ENCODE results near the gene PAPPA2. TPM values are rescaled to one million over a fixed set of nuclear protein-coding genes. Genes with fewer than 3 reads are reported as not detected.

The PAPPA2 gene
- total RNA-seq, 1 donor: 5.8 TPM

GRCh38 chr1:176877557-176877956 is 414.6 kb downstream of the PAPPA2 start:
- no peak for TF ChIP-seq CTCF (IDR thresholded peaks at IDR 0.05; ENCODE audit: extremely low read depth, low read depth, low read length)
- H3K4me1 ChIP-seq (ENCODE audit: insufficient read depth, low read length): no peaks in the 10 kb centered on the region
- no peak overlapping the region for H2AFZ ChIP-seq (ENCODE audit: low read length)
- H3K4me2 ChIP-seq (ENCODE audit: insufficient read depth, low read length): no peak overlapping the region
- H3K79me2 ChIP-seq (ENCODE audit: insufficient read depth, low read length): no peaks in the 10 kb centered on the region
- no peak overlapping the region for H3K27ac ChIP-seq (ENCODE audit: low read depth, low read length)
- no peaks in the 10 kb centered on the region for H3K9me3 ChIP-seq (ENCODE audit: low read depth, low read length)
- H3K27me3 ChIP-seq (ENCODE audit: insufficient read depth, low read length): no peaks in the 10 kb centered on the region
- H3K36me3 ChIP-seq (ENCODE audit: insufficient read depth, low read length): no peaks in the 10 kb centered on the region
- no peak for DNase-seq (ENCODE audit: insufficient read length, low spot score, missing footprints)
- H4K20me1 ChIP-seq (ENCODE audit: insufficient read depth, low read length): no peaks in the 10 kb centered on the region
- no peak overlapping the region for H3K4me3 ChIP-seq (ENCODE audit: insufficient read depth, low read length)

DNA sequence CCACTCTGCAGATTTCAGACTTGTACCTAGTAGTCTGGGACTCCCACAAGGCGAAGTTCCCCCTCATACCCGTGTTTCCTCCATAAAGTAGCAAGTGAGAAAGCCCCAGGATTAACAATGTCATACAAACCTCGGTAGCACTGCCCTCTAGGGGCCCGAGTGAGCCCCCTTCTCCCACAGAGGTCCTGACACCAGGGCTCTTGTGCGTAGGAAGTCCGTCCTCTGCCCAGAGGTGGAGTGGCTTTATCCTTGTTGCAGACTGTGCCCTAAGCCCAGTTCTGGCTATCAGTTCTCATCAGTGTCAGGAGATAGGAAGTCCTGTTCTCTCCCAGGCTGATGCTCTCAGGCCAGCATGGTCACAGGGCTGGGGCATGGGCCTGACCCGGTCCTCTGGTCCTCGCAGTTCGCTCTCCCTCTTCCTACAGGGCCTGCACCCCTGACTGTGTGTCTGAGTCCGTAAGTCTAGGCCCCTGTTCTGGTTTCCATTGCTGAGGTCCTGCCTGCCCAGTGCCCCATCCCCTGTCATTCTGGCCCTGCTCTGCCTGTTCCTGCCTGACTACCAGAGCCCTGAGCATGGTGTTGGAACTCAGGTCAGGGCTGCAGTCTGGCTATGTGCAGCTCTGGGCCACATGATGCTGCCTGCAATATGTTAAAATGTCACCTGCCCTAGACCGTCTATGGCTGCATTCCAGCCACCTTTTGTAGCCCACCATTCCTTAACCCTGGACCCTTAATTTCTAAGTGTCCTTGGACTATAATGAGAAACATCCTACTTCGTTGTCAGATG is 416.0 kb downstream of the PAPPA2 start:
- Histone ChIP-seq H3K27me3 (ENCODE audit: insufficient read depth, low read length) (no peaks in the 10 kb centered on the region), H3K27ac (ENCODE audit: low read depth, low read length) (no peak overlapping the region), H3K4me2 (ENCODE audit: insufficient read depth, low read length) (no peak overlapping the region), H2AFZ (ENCODE audit: low read length) (no peak overlapping the region), H3K36me3 (ENCODE audit: insufficient read depth, low read length) (no peaks in the 10 kb centered on the region), H3K4me3 (ENCODE audit: insufficient read depth, low read length) (no peak overlapping the region), H3K9me3 (ENCODE audit: low read depth, low read length) (no peaks in the 10 kb centered on the region), H3K79me2 (ENCODE audit: insufficient read depth, low read length) (no peaks in the 10 kb centered on the region), H4K20me1 (ENCODE audit: insufficient read depth, low read length) (no peaks in the 10 kb centered on the region), H3K4me1 (ENCODE audit: insufficient read depth, low read length) (no peaks in the 10 kb centered on the region)
- DNase-seq (ENCODE audit: insufficient read length, low spot score, missing footprints): no peak
- no peak for TF ChIP-seq CTCF (IDR thresholded peaks at IDR 0.05; ENCODE audit: extremely low read depth, low read depth, low read length)

GRCh38 chr1:176879784-176880620 is 417.0 kb downstream of the PAPPA2 start:
- Histone ChIP-seq H3K36me3 (ENCODE audit: insufficient read depth, low read length) (no peaks in the 10 kb centered on the region), H3K27me3 (ENCODE audit: insufficient read depth, low read length) (no peaks in the 10 kb centered on the region), H4K20me1 (ENCODE audit: insufficient read depth, low read length) (no peaks in the 10 kb centered on the region), H2AFZ (ENCODE audit: low read length) (no peak overlapping the region), H3K79me2 (ENCODE audit: insufficient read depth, low read length) (no peaks in the 10 kb centered on the region), H3K4me1 (ENCODE audit: insufficient read depth, low read length) (no peaks in the 10 kb centered on the region), H3K4me2 (ENCODE audit: insufficient read depth, low read length) (no peak overlapping the region), H3K27ac (ENCODE audit: low read depth, low read length) (no peak overlapping the region), H3K9me3 (ENCODE audit: low read depth, low read length) (no peaks in the 10 kb centered on the region), H3K4me3 (ENCODE audit: insufficient read depth, low read length) (no peak overlapping the region)
- no peak for DNase-seq (ENCODE audit: insufficient read length, low spot score, missing footprints)
- no peak for TF ChIP-seq CTCF (IDR thresholded peaks at IDR 0.05; ENCODE audit: extremely low read depth, low read depth, low read length)
